ENCODE data around the gene FGB. TPM values are rescaled to one million over a fixed set of nuclear protein-coding genes. Genes with fewer than 3 reads are reported as not detected.
A peak's percentile ranks its signal among the peaks of the same experiment; 100 is the strongest.

The FGB gene
- total RNA-seq, 1 donor from 2014 or later, result 2.8 TPM

GRCh38 chr4:154549894-154550790, 12.7 kb upstream of the FGB start, which contains the start of gene PLRG1:
TSS of gene PLRG1 (minus strand) at chr4:154550400. CDS start at chr4:154550308, 92 bp downstream.
- Histone ChIP-seq H2AFZ (ENCODE audit: low read depth, low read length) (peak within 1 kb of the TSS; percentile 83), H3K9ac (ENCODE audit: low read length) (peak within 1 kb of the TSS; percentile 96), H3K36me3 (ENCODE audit: insufficient read depth, low read length) (peaks cover 16% of the 10 kb centered on the region), H4K20me1 (ENCODE audit: insufficient read depth, low read length) (peaks cover 20% of the 10 kb centered on the region), H3K4me3 (ENCODE audit: insufficient read depth, low read depth, low read length) (peak within 1 kb of the TSS; percentile 97), H3K27ac (ENCODE audit: low read depth, low read length) (peak within 1 kb of the TSS; percentile 83), H3K9me3 (ENCODE audit: insufficient read depth, low read depth, low read length) (no peaks in the 10 kb centered on the region), H3K4me2 (ENCODE audit: low read length) (peak within 1 kb of the TSS; percentile 98), H3K4me1 (ENCODE audit: insufficient read depth, low read length) (peaks cover 12% of the 10 kb centered on the region), H3K27me3 (ENCODE audit: insufficient read depth, low read length) (no peaks in the 10 kb centered on the region), H3K79me2 (ENCODE audit: insufficient read depth, low read length) (peaks cover 27% of the 10 kb centered on the region)
- Mint-ChIP-seq H3K4me1 (ENCODE audit: low read depth, unreplicated experiment) (peaks cover 6% of the 10 kb centered on the region), H3K27me3 (ENCODE audit: low read depth, unreplicated experiment) (no peaks in the 10 kb centered on the region), H3K4me3 (ENCODE audit: unreplicated experiment) (peak within 1 kb of the TSS; percentile 100), H3K9me3 (ENCODE audit: unreplicated experiment) (no peaks in the 10 kb centered on the region), H3K36me3 (ENCODE audit: low read depth, unreplicated experiment) (peaks cover 2% of the 10 kb centered on the region), H3K27ac (ENCODE audit: unreplicated experiment) (peak within 1 kb of the TSS; percentile 96)
- no peak for TF ChIP-seq EZH2 (IDR thresholded peaks at IDR 0.05; ENCODE audit: insufficient read depth, low read length)
- TF ChIP-seq CTCF (IDR thresholded peaks at IDR 0.05; ENCODE audit: insufficient read depth, low read depth, low read length), result no peak
- FAIRE-seq (no peak), DNase-seq (ENCODE audit: low read depth) (peak; percentile 73)

GRCh38 chr4:154551872-154552686, 10.7 kb upstream of the FGB start:
- peaks cover 6% of the 10 kb centered on the region for H3K4me1 Mint-ChIP-seq (ENCODE audit: low read depth, unreplicated experiment)
- no peaks in the 10 kb centered on the region for H3K36me3 ChIP-seq (ENCODE audit: insufficient read depth, low read length)
- no peaks in the 10 kb centered on the region for H3K36me3 Mint-ChIP-seq (ENCODE audit: low read depth, unreplicated experiment)
- no peak overlapping the region for H3K4me2 ChIP-seq (ENCODE audit: low read length)
- no peak overlapping the region for H2AFZ ChIP-seq (ENCODE audit: low read depth, low read length)
- H3K9me3 ChIP-seq (ENCODE audit: insufficient read depth, low read depth, low read length), result no peaks in the 10 kb centered on the region
- TF ChIP-seq EZH2 (IDR thresholded peaks at IDR 0.05; ENCODE audit: insufficient read depth, low read length) (no peak), CTCF (IDR thresholded peaks at IDR 0.05; ENCODE audit: insufficient read depth, low read depth, low read length) (peak; percentile 83)
- peaks cover 12% of the 10 kb centered on the region for H3K4me1 ChIP-seq (ENCODE audit: insufficient read depth, low read length)
- peak; percentile 62 for DNase-seq (ENCODE audit: low read depth)
- peaks cover 20% of the 10 kb centered on the region for H4K20me1 ChIP-seq (ENCODE audit: insufficient read depth, low read length)
- H3K27ac ChIP-seq (ENCODE audit: low read depth, low read length), result no peak overlapping the region
- no peak overlapping the region for H3K9ac ChIP-seq (ENCODE audit: low read length)
- H3K27me3 Mint-ChIP-seq (ENCODE audit: low read depth, unreplicated experiment), result no peaks in the 10 kb centered on the region
- no peak overlapping the region for H3K27ac Mint-ChIP-seq (ENCODE audit: unreplicated experiment)
- FAIRE-seq, result no peak
- no peaks in the 10 kb centered on the region for H3K27me3 ChIP-seq (ENCODE audit: insufficient read depth, low read length)
- H3K79me2 ChIP-seq (ENCODE audit: insufficient read depth, low read length), result peaks cover 27% of the 10 kb centered on the region
- H3K9me3 Mint-ChIP-seq (ENCODE audit: unreplicated experiment), result no peaks in the 10 kb centered on the region
- no peak overlapping the region for H3K4me3 ChIP-seq (ENCODE audit: insufficient read depth, low read depth, low read length)
- H3K4me3 Mint-ChIP-seq (ENCODE audit: unreplicated experiment), result no peak overlapping the region
